ENCODE data around the gene SPRY1. TPM values are rescaled to one million over a fixed set of nuclear protein-coding genes. Genes with fewer than 3 reads are reported as not detected.

SPRY1 gene
- total RNA-seq, 5 donors from 2014 or later (not counting 1 experiment from before 2014, with no cell fraction given), result 3.2 to 18.6 (median 7.1) TPM

DNA sequence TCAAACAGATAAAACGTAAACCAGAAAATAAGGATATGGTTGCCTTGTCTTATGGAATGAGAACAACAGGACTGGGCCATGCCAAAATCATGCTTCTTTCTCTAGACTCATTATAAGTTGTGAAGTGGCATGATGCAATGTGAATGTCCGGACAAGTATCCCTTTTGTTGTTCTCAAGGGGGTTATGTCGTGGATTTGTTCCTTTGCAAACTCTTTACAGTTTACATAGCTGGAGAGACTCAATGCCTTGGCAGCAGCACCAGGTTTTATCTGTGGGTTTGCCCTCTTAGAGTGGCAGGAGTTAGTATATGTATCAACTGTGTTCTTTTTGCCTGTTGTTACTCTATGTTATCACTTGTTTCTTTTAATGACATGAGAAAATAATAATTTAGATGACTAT is 41.4 kb downstream of the SPRY1 start:
- DNase-seq (no peak), ATAC-seq (replicated peaks in 1 of 4) (no peak)
- ChIA-PET POLR2A (no interaction called here), CTCF (no interaction called here)
- Histone ChIP-seq H3K9me3 (no peaks in the 10 kb centered on the region), H3K4me1 (ENCODE audit: control insufficient read depth in 1 of 2, extremely low read depth in 1 of 2, insufficient read depth in 2 of 2, low read length in 2 of 2) (peaks cover 0 to 3% of the 10 kb centered on the region in 2 experiments), H3K4me3 (ENCODE audit: control insufficient read depth in 1 of 2, extremely low read depth in 1 of 2, low read length in 1 of 2) (no peak overlapping the region), H3K27ac (ENCODE audit: low read length) (no peak overlapping the region), H3K36me3 (ENCODE audit: control insufficient read depth in 2 of 2, extremely low read depth in 1 of 2, insufficient read depth in 1 of 2, low read length in 1 of 2) (no peaks in the 10 kb centered on the region), H3K27me3 (replicated peaks in 1 of 2; ENCODE audit: control insufficient read depth in 2 of 2, extremely low read depth in 1 of 2, insufficient read depth in 2 of 2, low read length in 1 of 2) (no peaks in the 10 kb centered on the region)
- Mint-ChIP-seq H3K9me3 (no peaks in the 10 kb centered on the region), H3K36me3 (no peaks in the 10 kb centered on the region), H3K4me3 (no peak overlapping the region), H3K27me3 (no peaks in the 10 kb centered on the region), H3K27ac (no peak overlapping the region), H3K4me1 (peaks cover 0 to 1% (median 0%) of the 10 kb centered on the region in 3 donors)
- 86% methylated on average over 1 of the region's 3 CpGs for WGBS (ENCODE audit: insufficient coverage)

DNA sequence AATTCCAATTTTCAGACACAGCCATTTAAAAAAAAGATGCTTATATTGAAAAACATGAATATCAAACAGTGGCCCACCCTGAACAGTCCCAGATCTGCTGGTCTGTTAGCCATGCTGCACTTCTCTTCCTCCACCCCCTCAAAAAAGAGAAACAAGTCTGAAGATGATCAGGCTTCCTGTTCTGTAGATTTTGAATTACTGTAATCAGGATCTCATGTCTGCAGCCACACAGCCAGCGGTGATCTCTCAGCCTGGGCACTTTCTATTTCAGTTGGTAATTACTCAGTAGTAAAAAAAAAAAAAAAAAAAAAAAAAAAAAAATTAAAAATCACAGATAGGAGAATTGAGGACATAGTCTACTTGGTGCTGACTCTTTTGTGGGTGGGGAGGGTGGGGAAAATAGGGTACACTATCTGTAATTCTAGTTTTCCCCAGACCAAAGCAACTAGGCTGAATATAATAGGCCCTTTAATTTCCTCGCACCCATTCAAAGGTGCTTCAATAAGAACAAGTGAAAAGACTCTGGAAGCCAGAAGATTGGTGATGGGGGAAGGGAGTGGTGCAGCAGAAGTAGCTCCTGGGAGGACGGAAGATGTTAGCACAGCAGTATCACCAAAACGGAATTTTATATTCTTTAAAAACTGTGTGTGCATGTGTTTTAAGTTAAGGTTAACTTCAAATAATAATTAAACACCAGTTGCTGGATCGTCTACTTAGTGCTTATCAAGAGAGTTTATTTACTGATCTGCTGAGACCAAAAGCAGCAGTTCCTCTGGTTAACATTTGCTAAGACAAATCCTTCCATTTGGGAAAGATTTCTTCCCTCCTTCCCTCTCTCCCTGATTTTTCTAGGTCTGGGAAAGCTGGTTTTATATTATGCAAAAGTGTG is 47.0 kb downstream of the SPRY1 start:
- no peaks in the 10 kb centered on the region for H3K9me3 ChIP-seq
- ChIA-PET POLR2A (interaction anchor here in 1 of 2 donors (0.6 kb wide), 1 partner anchor 41 kb away, joined by 3 read pairs; no protein-coding TSS in a partner anchor), CTCF (no interaction called here)
- peak overlapping the region; percentile 59 to 86 for H3K27ac Mint-ChIP-seq
- no peaks in the 10 kb centered on the region for H3K27me3 Mint-ChIP-seq
- peak overlapping the region; percentile 4 to 70 (median 11) for H3K4me3 Mint-ChIP-seq
- WGBS (ENCODE audit: insufficient coverage), result no CpG with 5 or more reads among the region's 5 CpGs
- no peaks in the 10 kb centered on the region for H3K9me3 Mint-ChIP-seq
- H3K4me1 ChIP-seq (ENCODE audit: control insufficient read depth in 1 of 2, extremely low read depth in 1 of 2, insufficient read depth in 2 of 2, low read length in 2 of 2), result peaks cover 11 to 19% of the 10 kb centered on the region in 2 experiments
- H3K36me3 ChIP-seq (ENCODE audit: control insufficient read depth in 2 of 2, extremely low read depth in 1 of 2, insufficient read depth in 1 of 2, low read length in 1 of 2), result no peaks in the 10 kb centered on the region
- H3K27me3 ChIP-seq (replicated peaks in 1 of 2; ENCODE audit: control insufficient read depth in 2 of 2, extremely low read depth in 1 of 2, insufficient read depth in 2 of 2, low read length in 1 of 2), result no peaks in the 10 kb centered on the region
- no peaks in the 10 kb centered on the region for H3K36me3 Mint-ChIP-seq
- no peak overlapping the region for H3K4me3 ChIP-seq (ENCODE audit: control insufficient read depth in 1 of 2, extremely low read depth in 1 of 2, low read length in 1 of 2)
- peaks cover 17 to 19% (median 18%) of the 10 kb centered on the region in 3 donors for H3K4me1 Mint-ChIP-seq
- peak in 3 of 4 experiments; percentile 19 to 44 (median 24) for ATAC-seq (replicated peaks in 1 of 4)
- no peak overlapping the region for H3K27ac ChIP-seq (ENCODE audit: low read length)
- peak in 2 of 35 experiments; percentile 8 to 21 for DNase-seq

DNA sequence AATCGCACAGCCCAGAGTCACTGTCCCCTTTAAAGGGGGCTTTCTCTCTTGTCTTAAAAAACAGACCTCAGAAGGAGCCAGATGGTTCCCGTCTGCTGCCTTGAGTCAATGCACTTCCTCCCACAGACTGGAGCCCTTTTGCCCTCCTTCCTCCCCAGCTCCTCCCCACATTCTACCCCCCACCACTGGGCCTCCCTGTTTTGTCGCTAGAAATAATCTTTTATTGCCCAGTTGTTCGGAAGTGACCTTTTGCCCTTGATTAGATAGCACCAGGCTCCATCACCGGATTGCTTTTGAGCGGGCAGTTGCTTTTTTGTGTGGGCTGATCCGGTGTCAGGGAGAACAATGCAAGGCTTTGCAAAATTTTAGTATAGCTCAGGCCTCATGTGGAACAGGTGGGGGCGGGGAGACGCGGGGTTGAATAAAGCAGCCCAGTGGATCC is 47.7 kb downstream of the SPRY1 start:
- H3K27me3 Mint-ChIP-seq, result no peaks in the 10 kb centered on the region

DNA sequence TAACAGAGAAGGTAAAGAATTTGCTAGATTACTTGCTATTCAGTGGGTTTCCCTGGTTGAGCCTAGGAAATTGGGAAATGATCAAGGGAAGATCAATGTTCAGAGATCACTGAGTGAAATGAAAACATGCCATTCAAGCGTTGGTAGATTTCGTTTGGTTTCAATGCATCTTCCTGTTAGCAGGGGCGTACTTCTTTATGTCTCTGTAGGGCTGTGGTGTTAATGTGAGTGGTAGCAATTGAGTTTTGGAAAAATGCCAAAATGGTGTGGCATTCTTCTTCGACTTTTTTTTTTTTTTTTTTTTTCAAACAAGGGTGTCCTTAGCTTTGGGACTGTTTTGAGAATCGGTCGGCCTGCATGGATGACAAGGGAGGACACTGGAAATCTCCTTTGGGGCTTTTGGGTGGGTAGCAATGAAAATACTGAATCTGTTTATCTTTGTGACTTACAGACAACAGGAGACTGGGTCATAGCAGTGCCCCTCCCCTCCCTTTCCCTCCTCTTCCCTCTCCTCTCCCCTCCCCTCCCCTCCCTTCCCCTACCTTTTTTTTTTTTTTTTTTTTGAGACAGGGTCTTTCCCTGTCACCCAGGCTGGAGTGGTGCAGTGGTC is 50.4 kb downstream of the SPRY1 start:
- POLR2A ChIA-PET, result no interaction called here
- H3K4me1 Mint-ChIP-seq, result peaks cover 28 to 30% (median 29%) of the 10 kb centered on the region in 3 donors

More for the DNA sequence above, 47.7 kb downstream of the SPRY1 start:
- peak in 23 of 35 experiments; percentile 2 to 43 (median 12) for DNase-seq
- Histone ChIP-seq H3K4me3 (ENCODE audit: control insufficient read depth in 1 of 2, extremely low read depth in 1 of 2, low read length in 1 of 2) (no peak overlapping the region), H3K36me3 (ENCODE audit: control insufficient read depth in 2 of 2, extremely low read depth in 1 of 2, insufficient read depth in 1 of 2, low read length in 1 of 2) (no peaks in the 10 kb centered on the region), H3K27ac (ENCODE audit: low read length) (no peak overlapping the region), H3K9me3 (no peaks in the 10 kb centered on the region), H3K27me3 (replicated peaks in 1 of 2; ENCODE audit: control insufficient read depth in 2 of 2, extremely low read depth in 1 of 2, insufficient read depth in 2 of 2, low read length in 1 of 2) (no peaks in the 10 kb centered on the region), H3K4me1 (ENCODE audit: control insufficient read depth in 1 of 2, extremely low read depth in 1 of 2, insufficient read depth in 2 of 2, low read length in 2 of 2) (peaks cover 11 to 19% of the 10 kb centered on the region in 2 experiments)
- ChIA-PET POLR2A (interaction anchor here in 1 of 2 donors (0.6 kb wide), 1 partner anchor 41 kb away, joined by 3 read pairs; no protein-coding TSS in a partner anchor), CTCF (no interaction called here)
- Mint-ChIP-seq H3K9me3 (no peaks in the 10 kb centered on the region), H3K27ac (peak overlapping the region; percentile 52 to 86), H3K36me3 (no peaks in the 10 kb centered on the region), H3K4me1 (peaks cover 20% of the 10 kb centered on the region in 3 donors), H3K4me3 (peak overlapping the region; percentile 4 to 70 (median 11))
- 0% methylated on average over 1 of the region's 10 CpGs for WGBS (ENCODE audit: insufficient coverage)
- ATAC-seq (replicated peaks in 1 of 4), result peak; percentile 65 to 90 (median 82)

DNA sequence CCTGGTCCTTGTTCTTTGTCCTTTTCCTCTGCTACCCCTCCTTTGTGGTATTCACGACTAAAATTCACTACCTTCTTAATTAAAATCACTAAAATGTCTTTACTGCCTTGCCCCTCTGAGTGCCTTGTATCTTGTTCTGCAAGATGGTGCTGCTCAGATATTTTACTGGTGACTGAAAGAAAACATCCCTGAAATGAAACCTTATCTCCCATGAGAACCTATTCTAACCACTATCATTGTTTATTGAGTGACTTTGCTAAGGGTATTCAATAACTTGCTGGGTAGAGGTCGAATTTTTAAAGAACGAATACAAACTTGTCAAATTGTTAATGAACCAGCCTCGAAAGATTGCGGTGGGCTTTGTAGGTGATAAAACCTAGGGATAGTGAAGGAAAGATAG is 52.8 kb downstream of the SPRY1 start:
- Histone ChIP-seq H3K9me3 (no peaks in the 10 kb centered on the region), H3K36me3 (ENCODE audit: control insufficient read depth in 2 of 2, extremely low read depth in 1 of 2, insufficient read depth in 1 of 2, low read length in 1 of 2) (no peaks in the 10 kb centered on the region), H3K4me1 (ENCODE audit: control insufficient read depth in 1 of 2, extremely low read depth in 1 of 2, insufficient read depth in 2 of 2, low read length in 2 of 2) (peaks cover 2 to 12% of the 10 kb centered on the region in 2 experiments), H3K27me3 (replicated peaks in 1 of 2; ENCODE audit: control insufficient read depth in 2 of 2, extremely low read depth in 1 of 2, insufficient read depth in 2 of 2, low read length in 1 of 2) (no peaks in the 10 kb centered on the region), H3K4me3 (ENCODE audit: control insufficient read depth in 1 of 2, extremely low read depth in 1 of 2, low read length in 1 of 2) (no peak overlapping the region), H3K27ac (ENCODE audit: low read length) (no peak overlapping the region)
- Mint-ChIP-seq H3K4me1 (peaks cover 16 to 18% (median 17%) of the 10 kb centered on the region in 3 donors), H3K27me3 (no peaks in the 10 kb centered on the region), H3K36me3 (no peaks in the 10 kb centered on the region), H3K9me3 (no peaks in the 10 kb centered on the region), H3K4me3 (no peak overlapping the region), H3K27ac (peak overlapping the region in 1 of 2 donors; percentile 1)
- ChIA-PET POLR2A (no interaction called here), CTCF (no interaction called here)
- WGBS (ENCODE audit: insufficient coverage), result no CpG with 5 or more reads among the region's 5 CpGs
- ATAC-seq (replicated peaks in 1 of 4), result no peak
- no peak for DNase-seq

More for the DNA sequence above, 50.4 kb downstream of the SPRY1 start:
- H3K27ac Mint-ChIP-seq, result no peak overlapping the region
- H3K4me1 ChIP-seq (ENCODE audit: control insufficient read depth in 1 of 2, extremely low read depth in 1 of 2, insufficient read depth in 2 of 2, low read length in 2 of 2), result peaks cover 11 to 22% of the 10 kb centered on the region in 2 experiments
- H3K36me3 Mint-ChIP-seq, result no peaks in the 10 kb centered on the region
- CTCF ChIA-PET, result no interaction called here
- ATAC-seq (replicated peaks in 1 of 4) (no peak), DNase-seq (peak in 1 of 35 experiments; percentile 19)
- H3K27me3 Mint-ChIP-seq, result no peaks in the 10 kb centered on the region
- H3K9me3 Mint-ChIP-seq, result no peaks in the 10 kb centered on the region
- no peak overlapping the region for H3K4me3 ChIP-seq (ENCODE audit: control insufficient read depth in 1 of 2, extremely low read depth in 1 of 2, low read length in 1 of 2)
- no peaks in the 10 kb centered on the region for H3K36me3 ChIP-seq (ENCODE audit: control insufficient read depth in 2 of 2, extremely low read depth in 1 of 2, insufficient read depth in 1 of 2, low read length in 1 of 2)
- H3K27ac ChIP-seq (ENCODE audit: low read length), result no peak overlapping the region
- no peaks in the 10 kb centered on the region for H3K9me3 ChIP-seq
- WGBS (ENCODE audit: insufficient coverage), result 0% methylated on average over 2 of the region's 6 CpGs
- H3K27me3 ChIP-seq (replicated peaks in 1 of 2; ENCODE audit: control insufficient read depth in 2 of 2, extremely low read depth in 1 of 2, insufficient read depth in 2 of 2, low read length in 1 of 2), result no peaks in the 10 kb centered on the region
- H3K4me3 Mint-ChIP-seq, result no peak overlapping the region

DNA sequence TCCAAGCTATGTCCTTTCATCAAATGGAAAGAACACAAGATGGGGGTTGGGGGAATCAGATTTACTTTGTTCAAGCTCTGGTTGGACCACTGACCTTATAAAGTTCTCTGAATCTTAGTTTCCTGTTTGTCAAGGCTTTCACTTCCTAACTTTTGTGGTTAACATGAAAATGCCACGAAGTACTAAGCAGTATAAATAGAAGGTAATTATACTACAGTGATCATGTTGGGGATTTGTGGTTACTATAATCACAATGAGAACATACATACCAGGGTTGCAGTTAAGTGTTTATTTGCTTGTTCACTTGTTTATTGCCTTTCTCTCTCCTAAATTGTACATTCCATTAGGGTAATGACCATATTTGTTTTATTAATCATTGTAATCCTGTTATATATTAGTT is 53.2 kb downstream of the SPRY1 start:
- ATAC-seq (replicated peaks in 1 of 4), result peak in 2 of 4 experiments; percentile 16 to 20
- Mint-ChIP-seq H3K4me1 (peaks cover 13 to 15% (median 14%) of the 10 kb centered on the region in 3 donors), H3K4me3 (no peak overlapping the region), H3K27me3 (no peaks in the 10 kb centered on the region), H3K27ac (no peak overlapping the region), H3K9me3 (no peaks in the 10 kb centered on the region), H3K36me3 (no peaks in the 10 kb centered on the region)
- Histone ChIP-seq H3K27ac (ENCODE audit: low read length) (no peak overlapping the region), H3K36me3 (ENCODE audit: control insufficient read depth in 2 of 2, extremely low read depth in 1 of 2, insufficient read depth in 1 of 2, low read length in 1 of 2) (no peaks in the 10 kb centered on the region), H3K4me3 (ENCODE audit: control insufficient read depth in 1 of 2, extremely low read depth in 1 of 2, low read length in 1 of 2) (no peak overlapping the region), H3K9me3 (no peaks in the 10 kb centered on the region), H3K27me3 (replicated peaks in 1 of 2; ENCODE audit: control insufficient read depth in 2 of 2, extremely low read depth in 1 of 2, insufficient read depth in 2 of 2, low read length in 1 of 2) (no peaks in the 10 kb centered on the region), H3K4me1 (ENCODE audit: control insufficient read depth in 1 of 2, extremely low read depth in 1 of 2, insufficient read depth in 2 of 2, low read length in 2 of 2) (peaks cover 0 to 12% of the 10 kb centered on the region in 2 experiments)
- WGBS (ENCODE audit: insufficient coverage), result no CpG with 5 or more reads among the region's 1 CpG
- ChIA-PET CTCF (interaction anchor here in 1 of 2 donors (0.6 kb wide), 1 partner anchor 472 kb away, joined by 3 read pairs; no protein-coding TSS in a partner anchor), POLR2A (no interaction called here)
- DNase-seq, result no peak
